Skin epidermis (tissue), 12 donors: ENCODE data around the gene PKNOX2.

Source experiments
- H3K27ac ChIP-seq, 21 experiments: fragments of 200-600 bp; sonication (generic) in 11 of 21; one replicate each; pipeline ENCODE4 v1.5.0; 2020; ENCODE audit warnings: mild to moderate bottlenecking in 3 of 21, inconsistent platforms in 2 of 21, moderate library complexity in 2 of 21
- H3K4me3 ChIP-seq, 7 experiments: fragments of 200-600 bp; sonication (generic) in 2 of 7; one replicate each; pipeline ENCODE4 v1.5.0; 2020; ENCODE audit warnings: inconsistent platforms in 2 of 7, mild to moderate bottlenecking in 2 of 7, moderate library complexity in 1 of 7

Gene PKNOX2

DNA sequence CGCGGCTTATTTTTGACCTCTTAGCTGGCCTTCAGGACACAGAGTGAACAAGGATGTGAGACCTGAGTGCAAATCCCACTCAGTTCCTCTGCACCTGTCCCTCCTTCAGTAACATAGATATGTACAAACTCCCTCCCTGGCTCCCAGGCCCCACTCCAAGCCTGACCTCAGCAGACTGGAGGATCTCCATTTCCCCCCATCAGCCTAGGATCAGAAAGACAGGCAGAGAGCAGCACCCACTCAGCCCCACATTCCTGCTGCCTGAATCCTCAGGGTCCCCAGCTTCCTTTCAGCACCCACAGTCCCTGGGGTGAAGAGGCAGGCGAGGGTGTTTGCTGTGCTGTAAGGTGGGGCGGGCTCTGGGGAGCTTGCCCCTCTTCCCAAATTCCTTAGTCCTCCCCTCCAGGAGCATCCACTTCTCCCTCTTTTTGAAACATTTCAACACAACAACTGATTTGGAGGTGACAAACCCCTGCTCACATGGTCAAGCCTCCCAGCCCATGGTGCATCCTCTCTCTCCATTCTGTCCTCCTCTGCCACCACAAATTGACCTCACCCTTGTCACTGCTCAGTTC lies 180.4 kb downstream of the PKNOX2 start:
- no peak overlapping the region for H3K27ac ChIP-seq
- no peak overlapping the region for H3K4me3 ChIP-seq

GRCh38 chr11:125345421-125346178 lies 181.0 kb downstream of the PKNOX2 start:
- no peak overlapping the region for H3K4me3 ChIP-seq
- peak overlapping the region in 2 of 21 experiments; percentile 31 to 49 for H3K27ac ChIP-seq

DNA sequence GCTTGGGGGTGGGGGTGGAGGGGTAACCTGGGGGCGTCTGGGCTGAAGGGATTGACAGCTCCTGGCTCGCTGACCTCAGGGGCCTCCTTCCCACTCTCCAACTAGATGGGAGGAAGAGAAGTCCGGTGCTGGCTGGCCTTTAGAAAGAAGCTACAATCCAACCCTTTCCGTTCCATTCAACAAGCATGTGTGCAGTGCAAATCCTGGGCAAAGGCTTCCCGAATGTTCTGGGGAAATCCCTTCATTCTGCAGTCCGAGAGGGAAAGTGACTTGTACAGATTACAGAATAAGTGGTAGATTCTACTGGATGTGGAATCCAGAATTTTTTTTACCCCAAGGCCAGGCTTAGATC lies 181.6 kb downstream of the PKNOX2 start:
- Histone ChIP-seq H3K4me3 (no peak overlapping the region), H3K27ac (peak overlapping the region in 2 of 21 experiments; percentile 31 to 49)

GRCh38 chr11:125346565-125347260 lies 182.2 kb downstream of the PKNOX2 start:
- H3K27ac ChIP-seq: no peak overlapping the region
- H3K4me3 ChIP-seq: no peak overlapping the region

DNA sequence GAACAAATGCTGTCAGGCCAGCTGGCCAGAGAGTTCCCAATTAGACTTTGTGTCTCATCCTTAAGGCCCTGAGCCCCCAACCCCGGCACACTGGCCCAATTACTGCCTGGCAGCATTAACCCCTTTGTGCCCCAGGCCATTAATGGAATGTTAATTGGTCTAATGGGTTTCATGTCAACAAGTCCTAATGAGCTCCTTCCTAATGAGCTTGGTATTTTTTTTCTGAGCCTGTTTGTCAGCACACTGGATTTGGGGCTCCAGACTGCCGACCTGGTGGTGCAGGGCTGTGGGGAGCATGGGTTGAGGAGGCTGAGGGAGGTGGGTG lies 182.7 kb downstream of the PKNOX2 start:
- Histone ChIP-seq H3K4me3 (no peak overlapping the region), H3K27ac (no peak overlapping the region)

- no peak overlapping the region for H3K27ac ChIP-seq
Measured at GRCh38 chr11:125348141-125348651, 183.6 kb downstream of the PKNOX2 start.

DNA sequence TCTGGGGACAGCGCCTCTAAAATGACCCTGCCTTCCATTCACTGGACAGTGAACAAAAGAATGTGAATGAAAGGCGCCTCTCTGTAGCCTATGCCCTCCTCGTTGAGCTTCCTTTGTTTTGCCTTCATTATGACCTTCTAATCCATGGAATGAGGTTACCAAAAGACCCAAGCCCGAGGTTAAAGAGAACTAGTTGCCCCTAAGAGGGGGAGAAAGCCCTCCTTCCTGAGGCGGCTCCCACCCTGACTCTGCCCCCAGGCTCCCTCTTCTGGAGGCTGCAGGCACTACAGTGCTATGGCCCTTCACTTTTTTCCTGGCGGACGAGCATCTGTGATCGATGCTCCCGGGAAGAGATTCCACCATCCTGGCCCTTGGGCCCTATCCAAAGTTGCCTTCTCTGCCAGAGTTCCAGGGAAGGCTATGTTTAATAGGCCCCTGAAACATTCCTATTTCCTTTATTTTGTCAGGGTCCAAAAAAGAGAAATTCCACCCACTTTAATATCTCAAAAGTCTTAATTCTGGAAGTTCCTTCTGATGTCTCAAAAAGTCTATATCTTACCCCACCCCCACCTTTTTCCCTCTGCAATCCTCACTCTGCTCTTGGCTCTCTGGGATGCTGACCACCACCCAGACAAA lies 184.2 kb downstream of the PKNOX2 start:
- H3K27ac ChIP-seq: no peak overlapping the region
- H3K4me3 ChIP-seq: no peak overlapping the region

More at GRCh38 chr11:125348141-125348651, 183.6 kb downstream of the PKNOX2 start:
- no peak overlapping the region for H3K4me3 ChIP-seq

DNA sequence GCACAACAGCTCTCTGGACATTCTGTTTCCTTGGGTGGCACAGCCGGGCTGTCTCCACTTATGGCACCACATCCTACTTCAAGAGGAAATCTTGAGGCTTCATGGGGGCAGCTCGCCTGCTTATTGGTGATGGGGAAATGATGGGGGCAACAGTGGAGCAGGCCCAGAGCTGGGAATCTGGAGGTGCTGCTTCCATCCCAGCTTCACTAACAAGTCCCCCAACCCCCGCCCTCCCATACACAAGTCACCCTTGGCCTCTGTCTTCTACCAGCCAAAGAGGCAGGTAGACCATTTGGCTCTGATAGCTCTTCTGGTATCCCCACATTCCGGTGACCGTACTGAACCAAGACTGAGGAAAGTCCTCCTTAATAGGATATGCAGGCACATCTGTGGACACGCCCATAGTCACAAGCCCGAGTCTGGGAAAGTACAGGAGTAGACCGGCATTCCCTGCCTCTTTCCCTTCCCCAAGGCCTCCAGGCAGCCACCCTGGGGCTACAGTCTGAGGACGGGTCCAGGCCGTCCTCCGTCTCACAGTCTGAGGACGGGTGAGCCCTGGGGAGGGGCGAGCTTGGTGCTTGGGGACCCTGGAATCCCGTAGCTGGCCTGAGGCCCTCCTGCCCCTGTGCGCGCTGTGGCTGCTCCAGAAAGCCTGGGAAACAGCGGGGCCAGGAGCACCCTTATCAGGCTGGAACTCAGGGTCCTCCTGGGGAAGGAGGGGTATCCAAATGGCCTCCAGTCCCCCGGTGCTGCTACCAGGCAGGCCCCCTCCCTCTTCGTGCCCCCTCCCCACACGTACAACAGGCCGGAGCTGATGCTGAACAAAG lies 185.9 kb downstream of the PKNOX2 start:
- Histone ChIP-seq H3K27ac (no peak overlapping the region), H3K4me3 (no peak overlapping the region)

- Histone ChIP-seq H3K4me3 (no peak overlapping the region), H3K27ac (no peak overlapping the region)
Measured at GRCh38 chr11:125351033-125351867, 186.7 kb downstream of the PKNOX2 start.

GRCh38 chr11:125351868-125352250 lies 187.3 kb downstream of the PKNOX2 start:
- Histone ChIP-seq H3K4me3 (no peak overlapping the region), H3K27ac (no peak overlapping the region)

- Histone ChIP-seq H3K4me3 (no peak overlapping the region), H3K27ac (no peak overlapping the region)
Measured at GRCh38 chr11:125356797-125357196, 192.2 kb downstream of the PKNOX2 start.

- Histone ChIP-seq H3K4me3 (no peak overlapping the region), H3K27ac (no peak overlapping the region)
Measured at GRCh38 chr11:125357551-125357950, 193.0 kb downstream of the PKNOX2 start.

GRCh38 chr11:125358254-125358840 lies 193.8 kb downstream of the PKNOX2 start:
- no peak overlapping the region for H3K4me3 ChIP-seq
- H3K27ac ChIP-seq: no peak overlapping the region

DNA sequence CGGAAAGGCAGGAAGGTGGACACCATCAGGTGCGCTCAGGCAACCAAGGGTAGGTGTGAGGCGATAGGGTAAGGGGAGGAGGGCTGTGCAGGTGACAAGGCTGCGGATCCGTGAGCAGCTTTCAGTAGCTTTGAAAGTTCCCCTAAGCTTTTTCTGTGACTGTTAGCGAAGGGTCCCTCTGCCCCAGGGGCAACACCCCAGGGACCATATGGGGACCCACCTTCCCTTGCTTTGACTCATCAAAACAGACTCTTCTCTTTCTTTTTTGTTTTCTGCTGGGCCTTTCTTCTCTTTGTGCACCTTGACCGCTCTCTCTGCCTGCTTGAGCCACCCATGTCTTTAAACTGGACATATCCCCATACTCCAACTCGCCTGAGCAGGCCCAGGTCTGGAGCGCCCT lies 194.6 kb downstream of the PKNOX2 start:
- Histone ChIP-seq H3K27ac (no peak overlapping the region), H3K4me3 (no peak overlapping the region)

GRCh38 chr11:125360066-125360465 lies 195.5 kb downstream of the PKNOX2 start:
- H3K4me3 ChIP-seq: no peak overlapping the region
- no peak overlapping the region for H3K27ac ChIP-seq

- Histone ChIP-seq H3K4me3 (no peak overlapping the region), H3K27ac (no peak overlapping the region)
Measured at GRCh38 chr11:125364121-125364826, 199.7 kb downstream of the PKNOX2 start.

DNA sequence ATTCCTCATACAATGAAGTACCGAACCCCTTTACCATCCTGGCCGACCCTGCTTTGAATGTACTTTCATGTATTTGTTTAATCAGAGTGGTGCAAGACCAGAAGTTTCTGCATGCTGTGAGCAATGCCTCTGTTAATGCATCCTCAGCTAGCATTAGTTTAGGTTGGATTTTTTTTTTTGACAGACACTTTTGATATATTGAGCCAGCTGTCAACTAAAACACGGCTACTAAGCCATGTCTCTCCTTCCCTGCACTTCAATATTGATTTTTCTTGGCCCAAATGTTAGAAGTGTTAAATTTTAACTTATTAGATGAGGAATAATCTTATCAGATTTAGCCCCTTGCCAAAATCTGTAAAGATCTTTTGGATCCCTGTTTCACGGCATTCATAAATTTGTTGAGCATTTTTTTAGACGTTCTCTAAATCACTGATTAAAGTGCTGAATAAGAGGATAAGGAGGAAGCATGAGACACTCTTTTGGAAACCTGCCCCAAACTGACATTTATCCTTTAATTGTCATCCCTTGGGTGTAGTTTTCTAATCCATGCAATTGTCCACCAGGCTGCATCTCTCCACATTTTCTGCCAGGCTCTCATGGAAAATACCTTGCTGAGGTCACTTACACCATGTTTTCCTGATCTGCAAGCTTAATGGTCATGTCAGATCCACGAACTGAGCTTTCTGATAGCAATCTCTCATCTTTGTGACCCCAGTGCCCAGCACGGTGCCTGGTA lies 200.8 kb downstream of the PKNOX2 start:
- no peak overlapping the region for H3K27ac ChIP-seq
- H3K4me3 ChIP-seq: no peak overlapping the region
